ENCODE results near the gene MIA.
"Not testable (repeated sequence)": the region's sequence is repeated elsewhere in the genome, so short reads cannot be mapped to it uniquely, and the experiment has no call there.

MIA gene

GRCh38 chr19:40781140-40781539 lies 5.8 kb downstream of the MIA start:
- no peak for DNase-seq

- no peak for DNase-seq
Measured at GRCh38 chr19:40783711-40784110, 8.4 kb downstream of the MIA start.

DNA sequence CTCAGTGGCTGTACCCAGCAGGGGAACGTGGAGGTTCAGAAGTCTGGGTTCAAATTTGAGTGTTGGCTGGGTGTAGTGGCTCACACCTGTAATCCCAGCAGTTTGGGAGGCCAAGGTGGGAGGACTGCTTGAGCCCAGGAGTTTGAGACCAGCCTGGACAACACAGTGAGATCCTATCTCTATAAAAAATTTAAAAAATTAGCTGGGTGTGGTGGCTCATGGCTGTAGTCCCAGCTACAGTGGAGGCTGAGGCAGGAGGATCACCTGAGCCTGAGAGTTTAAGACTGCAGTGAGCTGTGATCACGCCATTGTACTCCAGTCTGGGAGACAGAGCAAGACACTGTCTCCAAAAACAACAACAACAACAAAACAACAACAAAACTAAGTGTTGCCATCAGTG lies 8.8 kb downstream of the MIA start:
- not testable (repeated sequence) for DNase-seq

DNA sequence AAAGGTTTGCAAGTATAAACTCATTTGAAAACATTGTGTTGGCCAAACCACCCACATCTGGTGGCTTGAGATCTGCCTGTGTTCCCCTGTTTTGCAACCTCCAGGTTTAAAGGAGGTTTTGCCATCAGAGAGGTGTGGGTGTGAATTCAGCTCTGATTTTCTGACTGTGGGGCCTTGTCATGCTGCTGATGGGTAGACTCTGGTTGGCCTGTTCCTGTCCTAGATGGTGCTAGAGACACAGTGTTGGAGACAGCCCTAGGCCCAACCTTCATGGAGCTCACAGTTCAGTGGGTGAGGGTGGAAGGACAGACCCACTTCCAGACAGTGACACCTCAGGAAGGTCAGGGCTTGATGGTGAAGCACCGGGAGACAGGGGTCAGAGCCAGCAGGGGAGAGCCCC lies 10.2 kb downstream of the MIA start:
- no peak for DNase-seq

DNA sequence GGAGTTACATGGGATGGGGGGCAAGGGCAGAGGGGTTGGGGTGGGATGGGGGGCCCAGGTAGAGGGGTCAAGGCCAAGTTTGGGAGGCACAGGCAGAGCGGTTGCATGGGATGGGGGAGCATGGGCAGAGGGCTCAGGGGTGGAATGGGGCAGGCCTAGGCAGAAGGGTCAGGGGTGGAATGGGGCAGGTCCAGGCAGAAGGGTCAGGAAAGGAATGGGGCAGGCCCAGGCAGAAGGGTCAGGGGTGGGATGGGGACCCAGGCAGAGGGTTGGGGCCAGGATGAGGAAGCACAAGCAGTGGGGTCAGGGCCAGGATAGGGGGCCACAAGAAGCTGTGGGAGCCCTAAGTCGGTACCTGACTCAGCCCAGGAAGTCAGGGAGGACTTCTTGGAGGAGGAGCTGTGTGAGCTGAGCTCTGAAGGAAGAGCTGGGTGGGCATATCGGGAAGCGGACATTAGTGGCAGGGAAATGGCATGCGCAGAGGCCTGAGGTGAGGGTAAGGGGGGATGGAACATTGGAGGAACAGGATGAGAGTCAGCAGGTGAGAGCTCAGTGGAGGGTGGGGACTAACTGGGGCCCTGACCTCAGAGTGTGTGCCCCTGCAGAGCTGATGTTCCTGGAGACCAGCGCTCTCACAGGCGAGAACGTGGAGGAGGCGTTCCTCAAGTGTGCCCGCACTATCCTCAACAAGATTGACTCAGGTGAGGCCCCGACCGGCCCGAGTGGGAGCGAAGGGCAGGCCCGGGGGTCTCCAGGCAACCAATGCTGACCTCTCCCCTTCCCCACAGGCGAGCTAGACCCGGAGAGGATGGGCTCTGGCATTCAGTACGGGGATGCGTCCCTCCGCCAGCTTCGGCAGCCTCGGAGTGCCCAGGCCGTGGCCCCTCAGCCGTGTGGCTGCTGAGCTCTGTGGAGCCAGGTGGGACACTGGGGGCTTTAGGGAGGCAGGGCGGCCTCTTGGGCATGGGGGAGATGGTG lies 11.0 kb downstream of the MIA start:
- DNase-seq = no peak

- no peak for DNase-seq
Measured at GRCh38 chr19:40791349-40791748, 16.0 kb downstream of the MIA start.

GRCh38 chr19:40791996-40792395 lies 16.7 kb downstream of the MIA start:
- DNase-seq = no peak

- DNase-seq = no peak
Measured at GRCh38 chr19:40797166-40797962, 22.0 kb downstream of the MIA start.

DNA sequence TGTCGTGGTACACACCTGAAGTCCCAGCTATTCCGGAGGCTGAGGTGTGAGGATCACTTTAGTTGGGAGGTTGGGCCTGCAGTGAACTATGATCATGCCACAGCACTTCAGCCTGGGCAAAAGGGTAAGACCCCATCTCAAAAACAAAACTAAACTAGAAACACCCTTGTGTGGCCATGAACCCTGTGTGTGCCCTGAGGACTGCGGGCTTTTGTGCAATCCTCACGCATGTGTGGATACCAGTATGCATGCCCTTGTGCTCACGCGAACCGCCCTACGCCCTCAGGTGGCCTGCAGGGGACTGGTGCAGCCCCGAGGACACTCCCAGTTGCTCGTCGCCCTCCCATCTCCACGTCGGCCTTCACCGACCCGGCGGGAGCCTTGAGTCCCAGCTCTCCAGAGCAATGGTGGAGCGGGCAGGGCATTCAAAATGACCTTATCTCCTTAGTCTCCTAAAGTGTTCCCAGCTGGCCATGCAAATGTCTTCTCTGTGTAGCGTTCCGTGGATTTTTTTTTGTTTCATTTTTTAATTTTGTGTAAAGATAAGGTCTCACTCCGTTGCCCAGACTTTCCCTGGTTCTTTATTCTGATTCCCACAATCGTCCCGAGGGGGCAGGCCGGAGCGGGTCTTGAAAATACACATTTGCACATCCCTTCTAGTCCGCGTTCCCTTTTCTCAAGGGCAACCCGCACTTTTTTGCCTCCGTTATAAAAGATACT lies 22.8 kb downstream of the MIA start:
- DNase-seq = peak; percentile 88

DNA sequence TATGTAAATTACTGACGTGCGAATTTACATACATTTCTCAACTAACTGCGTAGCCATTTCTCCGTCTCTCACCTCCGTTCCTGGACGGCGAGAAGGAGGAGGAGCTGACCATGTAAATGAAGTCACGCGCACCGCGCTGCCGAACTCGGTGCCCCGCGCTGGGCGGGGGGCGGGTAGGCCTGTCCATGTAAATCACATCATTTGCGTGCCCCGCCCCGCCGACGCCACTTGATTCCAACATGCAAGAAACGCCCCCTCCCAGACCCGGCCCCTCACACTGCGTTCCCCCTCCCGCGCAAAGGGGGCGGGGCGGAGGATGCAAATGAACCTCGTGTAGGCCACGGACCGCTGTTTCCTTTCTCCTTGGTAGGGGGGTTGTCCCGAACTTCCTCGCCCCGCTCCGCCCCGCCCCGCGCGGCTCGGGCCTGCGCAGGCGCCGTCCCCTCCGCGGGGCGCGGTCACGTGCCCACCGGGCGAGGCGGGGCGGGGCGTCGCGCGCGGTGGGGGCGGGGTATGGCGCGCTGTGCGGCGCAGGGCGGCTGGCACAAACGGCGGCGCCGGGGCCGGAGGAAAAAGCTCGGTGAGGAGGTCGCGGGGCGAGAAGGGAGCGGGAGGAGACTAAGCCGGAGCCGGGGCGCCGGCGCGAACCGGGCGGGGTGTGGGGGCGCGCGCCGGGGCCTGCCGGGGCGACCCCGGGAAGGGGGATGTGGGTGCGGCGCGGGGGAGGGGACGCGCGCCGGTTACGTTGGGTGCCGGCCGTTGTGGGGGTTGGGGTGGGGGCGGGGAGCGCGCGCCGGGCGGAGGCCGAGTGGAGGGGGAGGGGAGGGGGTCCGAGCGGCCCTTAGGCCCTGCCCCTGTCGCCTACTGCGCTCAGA lies 23.6 kb downstream of the MIA start, which contains the start of gene EGLN2:
TSS of gene EGLN2 (plus strand) at position 509 of the 875 bp plus-strand sequence. CDS start 1,382 bp downstream, outside the sequence.
- DNase-seq = peak; percentile 100

DNA sequence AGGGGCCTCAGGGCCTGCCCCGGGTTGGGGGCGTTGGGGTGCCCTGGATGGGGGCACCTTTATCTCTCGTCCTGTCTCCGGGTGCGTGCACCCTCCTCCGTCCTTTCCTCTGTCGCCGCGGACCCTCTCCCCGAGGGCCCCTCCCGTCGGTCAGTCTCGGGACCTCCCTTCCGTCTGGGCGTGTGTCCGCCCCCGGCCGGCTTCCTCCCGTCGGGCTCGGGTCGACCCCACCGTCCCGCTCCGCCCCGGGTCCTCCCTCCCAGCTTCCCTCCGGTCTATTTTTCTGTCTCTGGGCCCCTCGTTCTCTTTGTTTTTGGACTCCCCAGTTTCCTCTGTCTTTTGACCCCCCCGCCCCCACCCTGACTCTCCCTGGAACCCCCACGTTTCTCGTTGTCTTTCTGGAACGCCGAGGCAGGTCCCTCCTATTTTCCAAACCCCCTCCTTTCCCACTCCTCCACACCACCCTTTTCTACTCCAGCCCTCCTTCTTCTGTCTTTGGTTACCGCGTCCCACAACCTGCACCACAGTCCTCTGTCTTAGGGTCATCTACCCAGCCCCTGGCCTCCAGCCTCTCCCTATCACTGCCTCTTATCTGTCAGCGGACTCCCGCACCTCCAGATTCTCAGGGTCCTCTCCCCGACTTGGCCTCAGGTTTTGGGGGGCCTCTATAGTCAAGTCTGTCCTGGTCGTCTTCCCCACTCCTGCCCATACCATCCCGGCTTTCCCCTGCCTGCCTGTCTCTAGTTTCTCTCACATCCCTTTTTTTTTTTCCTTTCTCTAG lies 24.4 kb downstream of the MIA start:
- peak; percentile 75 for DNase-seq

DNA sequence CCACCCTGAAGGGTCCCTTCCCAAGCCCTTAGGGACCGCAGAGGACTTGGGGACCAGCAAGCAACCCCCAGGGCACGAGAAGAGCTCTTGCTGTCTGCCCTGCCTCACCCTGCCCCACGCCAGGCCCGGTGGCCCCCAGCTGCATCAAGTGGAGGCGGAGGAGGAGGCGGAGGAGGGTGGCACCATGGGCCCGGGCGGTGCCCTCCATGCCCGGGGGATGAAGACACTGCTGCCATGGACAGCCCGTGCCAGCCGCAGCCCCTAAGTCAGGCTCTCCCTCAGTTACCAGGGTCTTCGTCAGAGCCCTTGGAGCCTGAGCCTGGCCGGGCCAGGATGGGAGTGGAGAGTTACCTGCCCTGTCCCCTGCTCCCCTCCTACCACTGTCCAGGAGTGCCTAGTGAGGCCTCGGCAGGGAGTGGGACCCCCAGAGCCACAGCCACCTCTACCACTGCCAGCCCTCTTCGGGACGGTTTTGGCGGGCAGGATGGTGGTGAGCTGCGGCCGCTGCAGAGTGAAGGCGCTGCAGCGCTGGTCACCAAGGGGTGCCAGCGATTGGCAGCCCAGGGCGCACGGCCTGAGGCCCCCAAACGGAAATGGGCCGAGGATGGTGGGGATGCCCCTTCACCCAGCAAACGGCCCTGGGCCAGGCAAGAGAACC lies 25.1 kb downstream of the MIA start:
- peak; percentile 69 for DNase-seq

- no peak for DNase-seq
Measured at GRCh38 chr19:40800997-40801377, 25.7 kb downstream of the MIA start.

DNA sequence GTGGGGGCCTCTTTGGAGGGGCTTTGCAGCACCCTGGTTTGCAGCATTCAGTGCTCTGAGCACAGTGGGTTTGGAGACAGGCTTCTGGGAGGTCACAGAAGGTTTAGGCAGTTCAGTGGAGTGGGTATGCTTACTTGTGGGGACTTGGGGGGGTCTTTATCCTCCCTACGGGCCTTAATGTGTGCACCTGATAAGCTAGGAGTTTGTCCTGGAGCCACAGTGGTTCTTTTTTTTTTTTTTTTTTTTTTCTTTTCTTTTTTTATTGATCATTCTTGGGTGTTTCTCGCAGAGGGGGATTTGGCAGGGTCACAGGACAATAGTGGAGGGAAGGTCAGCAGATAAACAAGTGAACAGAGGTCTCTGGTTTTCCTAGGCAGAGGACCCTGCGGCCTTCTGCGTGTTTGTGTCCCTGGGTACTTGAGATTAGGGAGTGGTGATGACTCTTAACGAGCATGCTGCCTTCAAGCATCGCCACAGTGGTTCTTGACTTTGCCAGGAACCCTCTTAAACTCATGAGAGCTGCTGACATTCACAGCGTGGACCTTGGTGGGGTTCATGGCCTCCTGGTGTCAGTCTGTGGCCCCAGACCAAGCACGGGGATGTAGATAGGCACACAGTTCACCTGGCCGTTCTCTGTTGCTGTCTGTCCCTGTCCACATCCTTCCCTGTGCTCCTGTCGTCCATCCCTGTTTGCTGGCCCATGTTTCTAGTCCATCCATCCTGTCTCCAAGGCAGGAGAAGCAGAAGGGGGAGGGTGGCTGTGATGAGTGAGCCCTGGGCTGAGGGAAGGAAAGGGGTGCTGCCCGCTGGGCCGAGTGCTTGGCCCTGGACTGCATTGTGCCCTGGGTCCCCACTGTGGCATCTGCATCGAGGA lies 26.3 kb downstream of the MIA start:
- no peak for DNase-seq

DNA sequence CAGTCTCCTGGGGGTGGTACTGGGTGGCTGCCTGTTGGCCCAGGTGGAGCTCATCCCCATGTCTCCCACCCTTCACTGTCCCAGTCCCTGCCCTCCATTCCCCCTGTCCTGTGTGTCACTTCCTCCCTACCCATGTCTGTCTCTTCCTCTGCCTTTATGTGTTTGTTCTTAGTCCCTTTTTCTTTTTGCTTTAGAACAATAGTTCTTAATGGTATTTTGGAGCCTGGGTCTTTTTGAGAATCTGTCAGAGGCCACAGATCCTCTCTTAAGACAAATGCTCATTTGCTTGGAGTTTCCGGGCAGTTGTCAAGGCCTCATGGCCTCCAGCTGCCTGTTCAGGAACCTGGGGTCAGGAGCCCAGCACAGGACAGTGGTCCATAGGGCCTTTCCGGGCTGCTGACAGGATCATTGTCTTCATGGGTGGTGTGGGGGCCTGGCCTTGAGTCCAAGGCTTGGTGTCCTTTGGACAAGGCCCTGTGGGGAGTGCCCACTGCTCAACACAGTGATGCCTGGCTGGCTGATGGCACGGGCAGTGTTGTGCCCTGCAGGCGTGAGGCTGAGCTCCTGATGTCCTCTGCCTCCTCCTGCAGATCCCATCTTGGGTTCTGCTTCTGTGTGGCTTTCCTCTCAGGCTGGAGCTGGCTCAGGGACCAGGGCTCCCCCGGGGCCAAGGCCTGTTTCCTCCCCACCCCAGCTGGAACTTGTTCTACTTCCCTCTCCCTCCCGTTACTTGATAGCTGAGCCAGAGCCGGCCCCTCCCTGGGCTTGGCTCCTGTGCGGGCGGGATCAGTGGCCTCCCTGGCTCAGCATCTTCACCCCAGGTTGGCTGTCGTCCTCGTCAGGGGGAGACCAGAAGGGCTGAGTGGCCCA lies 27.2 kb downstream of the MIA start:
- no peak for DNase-seq

GRCh38 chr19:40803170-40803856 lies 28.0 kb downstream of the MIA start:
- no peak for DNase-seq

DNA sequence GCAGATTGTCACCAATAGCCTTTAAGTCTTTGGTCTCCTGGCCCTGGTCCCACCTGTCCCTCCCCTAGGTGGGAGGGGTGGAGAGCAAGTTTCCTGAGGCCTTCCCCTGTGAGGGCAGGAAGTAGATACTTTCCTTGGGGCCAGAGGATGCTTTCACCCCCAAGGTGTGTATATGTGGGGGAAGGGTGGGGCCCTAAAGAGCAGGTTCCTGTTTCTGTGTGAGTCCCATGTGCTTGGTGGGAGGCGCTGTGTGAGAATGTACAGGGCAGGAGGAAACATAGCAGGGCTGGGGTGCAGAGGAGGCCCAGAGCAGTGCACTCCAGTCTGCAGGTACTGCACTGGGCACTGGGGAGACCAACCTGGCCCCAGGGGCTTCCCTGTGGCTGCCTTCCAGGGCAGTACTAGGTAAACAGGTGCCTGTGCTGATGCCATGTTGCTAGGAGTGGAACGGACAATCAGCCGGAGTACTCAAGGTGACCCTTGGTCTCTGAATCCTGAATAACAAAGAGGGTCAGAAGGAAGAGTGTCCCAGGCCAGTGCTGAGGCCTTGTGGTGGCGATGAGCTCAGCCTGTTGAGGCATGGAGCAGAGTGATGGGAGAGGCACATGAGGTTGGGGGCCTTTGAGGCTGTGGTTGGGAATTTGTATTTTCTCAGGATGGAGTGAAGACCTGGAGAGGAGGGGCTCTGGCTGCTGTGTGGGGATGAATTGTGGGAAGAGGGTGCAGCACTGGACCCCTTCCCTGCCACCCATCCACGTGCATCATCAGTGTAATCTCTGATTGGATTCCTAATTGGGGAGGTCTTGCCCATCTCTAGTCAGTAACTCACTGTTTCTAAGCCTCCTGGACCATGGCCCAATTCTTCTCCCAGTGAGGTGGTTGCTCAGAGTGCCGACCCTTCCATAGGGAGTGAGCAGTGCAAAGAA lies 28.8 kb downstream of the MIA start:
- peak; percentile 85 for DNase-seq
